Panc1 (cell line): ENCODE results near the gene CACNA1I.

Source experiments
- POLR2AphosphoS5 ChIP-seq: IDR thresholded peaks from 2 replicates; pipeline ENCODE4 v1.6.1; 2012; ENCODE audit warnings: mild to moderate bottlenecking, low read depth, low read length, moderate library complexity
- SIN3A ChIP-seq: IDR thresholded peaks from 2 replicates; pipeline ENCODE4 v1.6.1; 2012; ENCODE audit warnings: low read depth, mild to moderate bottlenecking, low read length, moderate library complexity, borderline replicate concordance; ENCODE audit not compliant: insufficient read depth
- TCF7L2 ChIP-seq: IDR thresholded peaks from 2 replicates; pipeline ENCODE4 v1.6.1; 2011; ENCODE audit warnings: mild to moderate bottlenecking, low read depth, low read length, inconsistent platforms
- TF ChIP-seq, protein P1 (sequence below): fragments of 450-650 bp; IDR thresholded peaks from 2 replicates; pipeline ENCODE4 v1.5.1; 2017; ENCODE audit warnings: mild to moderate bottlenecking
- TF ChIP-seq, protein P2 (sequence below), 2 experiments: IDR thresholded peaks; 2 replicates each; pipeline ENCODE4 v1.6.1; 2011 to 2012; ENCODE audit warnings: low read depth in 2 of 2, control low read depth in 1 of 2, low read length in 1 of 2, mild to moderate bottlenecking in 1 of 2, moderate library complexity in 1 of 2; ENCODE audit not compliant: insufficient read depth in 1 of 2

- TF ChIP-seq SIN3A (no peak), POLR2AphosphoS5 (no peak), TCF7L2 (no peak)
- TF ChIP-seq, protein P1, sequence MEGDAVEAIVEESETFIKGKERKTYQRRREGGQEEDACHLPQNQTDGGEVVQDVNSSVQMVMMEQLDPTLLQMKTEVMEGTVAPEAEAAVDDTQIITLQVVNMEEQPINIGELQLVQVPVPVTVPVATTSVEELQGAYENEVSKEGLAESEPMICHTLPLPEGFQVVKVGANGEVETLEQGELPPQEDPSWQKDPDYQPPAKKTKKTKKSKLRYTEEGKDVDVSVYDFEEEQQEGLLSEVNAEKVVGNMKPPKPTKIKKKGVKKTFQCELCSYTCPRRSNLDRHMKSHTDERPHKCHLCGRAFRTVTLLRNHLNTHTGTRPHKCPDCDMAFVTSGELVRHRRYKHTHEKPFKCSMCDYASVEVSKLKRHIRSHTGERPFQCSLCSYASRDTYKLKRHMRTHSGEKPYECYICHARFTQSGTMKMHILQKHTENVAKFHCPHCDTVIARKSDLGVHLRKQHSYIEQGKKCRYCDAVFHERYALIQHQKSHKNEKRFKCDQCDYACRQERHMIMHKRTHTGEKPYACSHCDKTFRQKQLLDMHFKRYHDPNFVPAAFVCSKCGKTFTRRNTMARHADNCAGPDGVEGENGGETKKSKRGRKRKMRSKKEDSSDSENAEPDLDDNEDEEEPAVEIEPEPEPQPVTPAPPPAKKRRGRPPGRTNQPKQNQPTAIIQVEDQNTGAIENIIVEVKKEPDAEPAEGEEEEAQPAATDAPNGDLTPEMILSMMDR: no peak
- TF ChIP-seq, protein P2, sequence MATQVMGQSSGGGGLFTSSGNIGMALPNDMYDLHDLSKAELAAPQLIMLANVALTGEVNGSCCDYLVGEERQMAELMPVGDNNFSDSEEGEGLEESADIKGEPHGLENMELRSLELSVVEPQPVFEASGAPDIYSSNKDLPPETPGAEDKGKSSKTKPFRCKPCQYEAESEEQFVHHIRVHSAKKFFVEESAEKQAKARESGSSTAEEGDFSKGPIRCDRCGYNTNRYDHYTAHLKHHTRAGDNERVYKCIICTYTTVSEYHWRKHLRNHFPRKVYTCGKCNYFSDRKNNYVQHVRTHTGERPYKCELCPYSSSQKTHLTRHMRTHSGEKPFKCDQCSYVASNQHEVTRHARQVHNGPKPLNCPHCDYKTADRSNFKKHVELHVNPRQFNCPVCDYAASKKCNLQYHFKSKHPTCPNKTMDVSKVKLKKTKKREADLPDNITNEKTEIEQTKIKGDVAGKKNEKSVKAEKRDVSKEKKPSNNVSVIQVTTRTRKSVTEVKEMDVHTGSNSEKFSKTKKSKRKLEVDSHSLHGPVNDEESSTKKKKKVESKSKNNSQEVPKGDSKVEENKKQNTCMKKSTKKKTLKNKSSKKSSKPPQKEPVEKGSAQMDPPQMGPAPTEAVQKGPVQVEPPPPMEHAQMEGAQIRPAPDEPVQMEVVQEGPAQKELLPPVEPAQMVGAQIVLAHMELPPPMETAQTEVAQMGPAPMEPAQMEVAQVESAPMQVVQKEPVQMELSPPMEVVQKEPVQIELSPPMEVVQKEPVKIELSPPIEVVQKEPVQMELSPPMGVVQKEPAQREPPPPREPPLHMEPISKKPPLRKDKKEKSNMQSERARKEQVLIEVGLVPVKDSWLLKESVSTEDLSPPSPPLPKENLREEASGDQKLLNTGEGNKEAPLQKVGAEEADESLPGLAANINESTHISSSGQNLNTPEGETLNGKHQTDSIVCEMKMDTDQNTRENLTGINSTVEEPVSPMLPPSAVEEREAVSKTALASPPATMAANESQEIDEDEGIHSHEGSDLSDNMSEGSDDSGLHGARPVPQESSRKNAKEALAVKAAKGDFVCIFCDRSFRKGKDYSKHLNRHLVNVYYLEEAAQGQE (IDR thresholded peaks at IDR 0.05; ENCODE audit: insufficient read depth in 1 of 2, low read depth in 2 of 2, low read length in 1 of 2): no peak
These were observed 92.1 kb downstream of the CACNA1I start for GRCh38 chr22:39662686-39663052.
